HL-60/S4 (cell line): ENCODE data around the gene TRAF4.

ENCODE experiments used
- in situ Hi-C: fragments of 300-500 bp; cut with MboI; formaldehyde crosslinking; loops from 2 replicates; pipeline ENCODE4 v1.14.3; 2022; ENCODE audit warnings: low sequenced_read_pairs

Gene TRAF4, protein sequence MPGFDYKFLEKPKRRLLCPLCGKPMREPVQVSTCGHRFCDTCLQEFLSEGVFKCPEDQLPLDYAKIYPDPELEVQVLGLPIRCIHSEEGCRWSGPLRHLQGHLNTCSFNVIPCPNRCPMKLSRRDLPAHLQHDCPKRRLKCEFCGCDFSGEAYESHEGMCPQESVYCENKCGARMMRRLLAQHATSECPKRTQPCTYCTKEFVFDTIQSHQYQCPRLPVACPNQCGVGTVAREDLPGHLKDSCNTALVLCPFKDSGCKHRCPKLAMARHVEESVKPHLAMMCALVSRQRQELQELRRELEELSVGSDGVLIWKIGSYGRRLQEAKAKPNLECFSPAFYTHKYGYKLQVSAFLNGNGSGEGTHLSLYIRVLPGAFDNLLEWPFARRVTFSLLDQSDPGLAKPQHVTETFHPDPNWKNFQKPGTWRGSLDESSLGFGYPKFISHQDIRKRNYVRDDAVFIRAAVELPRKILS

DNA sequence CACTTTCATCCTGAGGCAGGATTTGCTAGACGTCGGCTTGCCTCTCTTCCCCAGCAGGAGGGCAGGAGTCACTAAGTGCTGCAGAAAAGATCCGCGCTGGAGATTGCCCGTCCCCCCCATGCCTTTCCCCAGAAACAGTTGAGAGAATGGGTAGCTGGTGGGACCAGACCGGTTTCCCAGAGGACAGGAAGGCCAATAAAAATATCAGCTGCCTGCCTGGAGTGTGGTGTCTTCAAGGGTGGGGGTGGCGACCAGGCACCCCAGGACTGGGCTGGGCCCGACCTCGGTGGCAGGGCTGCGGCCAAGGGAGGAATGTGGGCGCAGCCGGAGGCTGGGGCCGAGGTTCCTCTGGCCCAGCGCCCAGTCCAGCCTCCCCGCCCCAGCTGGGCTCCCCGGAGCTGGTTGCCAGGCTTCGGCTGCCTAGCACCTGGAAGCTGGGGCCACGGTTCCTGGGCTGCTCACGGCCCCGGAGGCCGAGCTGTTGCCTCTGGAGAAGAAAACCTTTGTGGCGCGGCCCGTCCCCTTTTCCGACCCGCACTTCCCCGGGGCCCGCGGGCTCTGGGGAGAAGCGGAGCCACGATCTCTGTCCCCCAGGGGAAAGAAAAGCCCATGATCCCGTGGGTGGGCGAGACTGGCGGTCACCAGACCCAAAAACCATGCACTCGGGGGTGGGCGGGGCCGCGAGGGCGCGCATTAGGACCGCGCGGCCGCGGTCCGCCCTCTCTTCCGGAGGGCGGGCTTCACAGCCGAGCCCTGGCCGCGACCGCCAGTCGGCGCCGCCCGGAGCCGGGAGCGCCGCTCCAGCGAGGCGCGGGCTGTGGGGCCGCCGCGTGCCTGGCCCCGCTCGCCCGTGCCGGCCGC, at the start of gene TRAF4:
Gene TRAF4 (plus strand): TSS at position 769 of the 861 bp plus-strand sequence. CDS start 102 bp downstream, outside the sequence.
- in situ Hi-C loops, result loop anchor here (25.0 kb wide), 1 partner anchor 369 kb away; no protein-coding TSS in a partner anchor

DNA sequence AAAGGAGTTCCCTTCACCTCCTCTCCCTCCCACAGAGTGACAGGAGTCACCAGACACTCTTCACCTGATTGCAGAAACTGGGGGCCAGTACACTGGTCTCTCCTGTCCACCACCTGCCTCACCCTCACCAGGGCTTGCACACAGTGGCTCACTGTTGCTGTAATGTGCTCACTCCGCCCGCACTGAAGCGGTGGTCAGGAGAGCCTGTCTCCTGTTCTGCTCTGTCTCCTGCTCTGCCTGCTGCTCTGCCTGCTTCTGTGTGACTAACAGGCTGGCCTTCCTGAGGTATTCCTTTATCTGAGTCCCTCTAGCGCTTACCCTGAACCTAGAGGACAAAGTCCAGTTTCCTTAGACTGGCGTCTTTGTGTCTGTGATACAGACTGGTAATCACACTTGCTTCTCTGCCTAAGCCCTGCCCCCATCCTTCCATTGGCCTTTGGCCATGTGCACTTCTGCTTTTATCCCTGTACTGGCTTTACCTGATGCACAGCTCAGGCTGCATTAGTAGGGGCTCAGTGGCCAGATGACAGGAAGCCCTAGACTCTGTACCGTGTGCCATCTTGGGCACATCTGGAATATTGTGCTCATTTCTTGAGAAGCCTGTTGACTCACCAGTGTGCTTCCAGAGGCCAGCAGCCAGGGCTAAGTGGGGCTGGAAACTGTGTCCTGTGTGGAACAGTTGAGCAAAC, 45.4 kb upstream of the TRAF4 start:
- in situ Hi-C loops, result no loop called here

DNA sequence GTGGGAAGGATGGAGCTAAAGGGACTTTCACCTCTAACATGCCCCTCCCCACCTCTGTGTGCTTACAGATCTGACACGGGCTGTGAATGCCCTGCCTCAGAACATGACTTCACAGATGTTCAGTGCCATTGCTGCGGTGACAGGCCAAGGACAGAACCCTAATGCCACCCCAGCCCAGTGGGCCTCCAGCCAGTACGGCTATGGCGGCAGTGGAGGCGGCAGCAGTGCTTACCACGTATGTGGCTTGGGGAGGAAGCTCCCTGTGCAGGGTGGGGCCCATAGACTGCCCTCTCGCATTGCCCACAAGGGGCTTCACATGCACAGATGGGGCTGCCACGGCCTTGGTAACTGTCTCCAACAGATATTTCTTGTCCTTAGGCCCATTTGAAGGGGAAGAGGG, 43.5 kb upstream of the TRAF4 start:
- in situ Hi-C loops, result no loop called here

DNA sequence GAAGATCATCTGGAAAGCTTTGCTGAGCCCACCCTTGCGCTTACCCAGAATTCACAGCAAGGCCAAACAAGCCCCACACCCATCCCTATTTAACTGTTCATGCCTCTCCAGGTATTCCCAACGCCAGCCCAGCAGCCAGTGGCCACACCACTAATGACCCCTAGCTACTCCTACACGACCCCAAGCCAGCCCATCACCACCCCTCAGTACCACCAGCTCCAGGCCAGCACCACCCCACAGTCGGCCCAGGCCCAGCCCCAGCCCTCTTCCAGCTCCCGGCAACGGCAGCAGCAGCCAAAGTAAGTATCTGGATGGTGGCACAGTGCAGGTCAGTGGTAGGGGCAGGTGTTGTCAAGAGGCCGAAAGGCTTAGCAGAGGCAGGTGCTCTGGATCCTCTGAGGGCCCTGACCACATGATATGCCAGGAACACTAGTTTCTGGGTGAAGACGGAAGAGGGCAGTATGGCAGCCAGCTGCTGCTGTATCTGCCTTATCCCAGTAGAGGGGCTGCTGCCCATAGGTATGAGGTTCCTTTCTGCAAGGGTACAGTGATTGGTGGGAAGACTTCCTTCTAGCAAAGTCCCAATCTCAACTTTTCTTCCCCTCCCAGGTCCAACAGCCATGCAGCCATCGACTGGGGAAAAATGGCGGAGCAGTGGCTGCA, 42.9 kb upstream of the TRAF4 start:
- in situ Hi-C loops, result no loop called here

DNA sequence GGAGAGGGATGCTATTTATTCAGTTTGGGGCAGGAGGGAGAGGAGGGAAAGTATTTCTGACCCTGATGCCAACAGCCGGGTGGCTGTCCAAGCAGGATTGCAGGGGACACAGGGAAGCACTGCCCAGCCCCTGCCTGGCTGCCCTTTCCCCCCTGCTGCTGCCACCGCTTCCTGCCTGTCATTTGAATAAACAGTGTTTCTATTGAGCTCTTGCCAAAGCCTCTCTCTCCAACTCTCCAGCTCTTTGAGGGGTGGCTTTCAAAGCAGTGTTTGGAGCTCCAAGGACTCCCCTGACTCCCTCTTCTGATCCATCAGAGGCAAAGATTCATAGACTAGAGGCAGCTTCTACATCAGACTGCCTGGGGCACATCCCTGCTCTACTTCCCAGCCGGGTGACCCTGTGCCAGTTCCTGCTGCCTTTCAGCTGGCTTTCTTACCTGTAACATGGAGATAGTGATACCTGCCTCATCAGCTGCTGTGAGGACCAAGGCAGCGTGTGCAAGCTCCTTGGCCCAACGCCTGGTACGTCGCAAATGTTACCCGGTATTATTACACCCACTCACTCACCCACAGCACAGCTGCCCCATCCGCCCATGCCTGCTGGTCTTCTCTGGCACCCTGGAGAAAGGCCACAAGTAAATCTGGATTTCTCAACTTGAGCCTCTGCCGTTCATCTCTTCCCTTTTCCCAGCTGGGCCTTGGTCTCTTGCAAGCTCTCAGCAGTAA, 41.6 kb upstream of the TRAF4 start:
- in situ Hi-C loops, result no loop called here

DNA sequence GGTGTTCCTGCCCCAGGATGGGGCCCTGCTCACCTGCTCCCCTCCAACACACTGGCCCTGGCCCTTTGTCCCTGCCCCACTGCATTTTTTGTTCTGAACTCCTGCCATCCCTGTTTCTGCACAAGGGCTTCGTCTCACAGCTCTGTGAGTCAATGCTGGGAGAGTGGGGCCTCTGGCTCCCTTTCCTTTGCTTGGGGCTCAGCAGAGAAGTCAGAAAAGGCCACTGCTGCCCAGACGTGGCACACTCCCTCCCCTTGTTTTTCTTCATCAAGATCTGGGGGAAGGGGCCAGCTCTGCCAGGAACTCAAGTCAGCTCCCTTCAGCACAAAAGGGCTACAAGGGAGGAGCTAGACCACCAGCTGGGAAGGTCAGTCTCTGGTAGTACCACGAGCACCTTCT, 41.1 kb upstream of the TRAF4 start:
- in situ Hi-C loops, result no loop called here

DNA sequence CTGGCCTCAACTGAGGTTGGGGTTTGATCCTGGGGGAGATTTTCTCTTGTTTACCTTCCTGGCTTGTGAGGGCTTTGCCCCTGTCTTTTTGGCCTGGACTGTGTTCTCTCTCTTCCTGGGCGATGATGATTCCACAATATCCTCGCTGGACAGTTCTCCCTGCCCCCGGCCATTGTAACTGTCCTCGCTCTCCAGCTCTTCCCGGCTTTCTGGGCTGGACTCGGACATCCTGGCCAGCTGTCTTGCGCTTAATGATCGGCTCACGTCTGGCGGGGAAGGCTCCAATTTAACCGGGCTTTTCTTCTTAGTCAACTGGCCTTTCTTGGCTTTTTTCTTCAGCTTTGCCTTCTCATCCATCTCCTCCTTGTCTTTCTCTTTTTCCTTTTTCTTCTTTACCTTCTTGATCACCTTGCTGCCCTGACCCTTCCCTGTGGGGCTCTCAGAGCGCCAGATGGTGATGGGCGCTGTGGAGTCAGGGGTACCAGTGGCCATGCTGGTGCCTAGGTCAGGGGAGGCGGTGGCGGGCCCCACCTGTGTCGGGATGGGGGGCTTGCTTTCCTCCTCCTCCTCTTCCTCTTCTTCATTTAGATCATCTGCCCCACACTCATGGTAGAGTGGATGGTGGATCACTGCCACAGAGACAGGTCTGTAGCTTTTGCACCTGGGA, 40.1 kb upstream of the TRAF4 start:
- in situ Hi-C loops, result no loop called here

DNA sequence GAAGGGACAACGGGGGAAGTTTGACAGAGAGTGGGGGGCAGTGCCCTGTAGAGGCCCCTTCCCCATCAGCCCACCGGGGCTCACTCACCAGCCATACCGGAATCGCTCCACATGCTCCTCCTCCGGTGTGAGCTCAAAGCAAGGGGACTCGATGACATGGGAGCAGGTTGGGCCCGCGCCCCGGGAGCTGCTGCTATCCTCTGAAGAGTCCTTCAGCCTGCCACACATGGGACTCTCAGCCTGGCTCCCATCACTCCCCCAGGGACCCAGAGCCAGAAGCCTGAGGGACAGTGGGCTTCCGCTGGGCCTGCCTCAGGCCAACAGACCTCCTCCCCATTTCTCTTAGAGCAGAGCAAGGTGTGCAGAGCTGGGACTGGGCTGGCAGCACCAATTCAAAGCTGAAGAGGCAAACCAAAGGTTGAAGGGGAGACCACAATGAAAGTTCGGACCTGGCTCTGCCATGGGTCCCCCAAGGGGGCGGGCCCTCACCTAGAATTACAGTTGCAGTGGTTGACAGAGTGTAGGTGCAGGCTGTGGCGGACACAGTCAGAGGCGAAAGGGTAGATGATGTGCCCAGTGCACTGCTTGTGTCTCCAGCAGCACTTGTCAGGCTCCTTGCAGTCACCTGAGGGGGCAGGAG, 39.5 kb upstream of the TRAF4 start:
- in situ Hi-C loops, result no loop called here

DNA sequence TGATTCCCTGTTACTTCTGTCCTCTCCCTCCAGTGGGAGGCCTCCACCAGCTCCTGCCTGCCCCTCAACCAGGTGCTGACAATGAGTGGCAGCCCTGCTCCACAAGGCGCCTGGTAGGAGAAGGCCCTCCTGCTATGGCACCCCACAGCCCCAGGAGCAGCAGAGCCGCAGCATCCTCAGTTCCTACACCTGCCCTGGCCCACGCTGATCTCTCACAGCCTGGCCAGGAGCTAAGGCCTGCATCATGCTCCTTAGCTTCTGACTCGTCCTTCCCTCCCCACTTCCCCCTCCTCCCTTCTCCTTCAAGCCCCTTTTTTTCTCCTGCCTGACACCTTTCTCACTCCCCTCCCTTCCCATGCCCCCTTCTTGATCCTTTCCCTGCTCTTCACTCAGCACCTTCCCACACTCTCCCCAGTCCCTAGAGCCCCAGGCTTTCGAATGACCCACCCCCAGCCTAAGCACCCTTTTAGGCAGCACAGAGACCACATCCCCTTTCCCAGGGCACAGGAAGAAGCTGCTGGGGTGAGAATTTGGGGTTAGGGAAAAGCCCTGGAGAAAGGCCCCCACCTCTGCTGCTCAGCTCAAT, 38.6 kb upstream of the TRAF4 start:
- in situ Hi-C loops, result no loop called here

DNA sequence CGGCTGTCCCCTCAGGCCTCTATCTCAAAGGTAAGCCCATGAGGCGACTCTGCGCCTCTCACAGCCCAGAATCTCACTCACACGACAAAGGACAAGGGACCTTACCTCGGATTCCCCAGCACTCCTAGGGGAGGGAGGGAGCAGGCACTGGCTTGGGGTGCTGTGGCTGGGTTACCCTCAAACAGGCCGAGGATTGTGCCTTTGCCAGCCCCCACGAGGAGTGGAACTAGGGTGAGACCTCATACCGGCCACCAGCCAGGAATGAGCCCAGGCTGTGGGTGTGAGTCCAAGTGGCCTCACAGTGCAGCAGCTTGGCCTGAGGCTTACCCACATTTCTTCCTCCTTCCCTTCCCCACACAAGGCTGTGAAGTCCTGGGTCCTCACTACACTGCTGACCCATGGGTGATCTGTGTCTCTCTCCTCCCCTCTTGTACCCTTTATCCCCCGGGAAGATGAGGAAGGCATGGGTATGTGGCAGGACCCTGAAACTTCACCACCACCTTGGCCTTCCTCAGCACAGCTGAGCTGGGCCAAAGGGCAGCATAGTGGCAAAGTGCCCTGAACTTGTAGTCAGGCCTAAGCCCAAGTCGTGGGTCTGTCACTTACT, 38.0 kb upstream of the TRAF4 start:
- in situ Hi-C loops, result no loop called here

DNA sequence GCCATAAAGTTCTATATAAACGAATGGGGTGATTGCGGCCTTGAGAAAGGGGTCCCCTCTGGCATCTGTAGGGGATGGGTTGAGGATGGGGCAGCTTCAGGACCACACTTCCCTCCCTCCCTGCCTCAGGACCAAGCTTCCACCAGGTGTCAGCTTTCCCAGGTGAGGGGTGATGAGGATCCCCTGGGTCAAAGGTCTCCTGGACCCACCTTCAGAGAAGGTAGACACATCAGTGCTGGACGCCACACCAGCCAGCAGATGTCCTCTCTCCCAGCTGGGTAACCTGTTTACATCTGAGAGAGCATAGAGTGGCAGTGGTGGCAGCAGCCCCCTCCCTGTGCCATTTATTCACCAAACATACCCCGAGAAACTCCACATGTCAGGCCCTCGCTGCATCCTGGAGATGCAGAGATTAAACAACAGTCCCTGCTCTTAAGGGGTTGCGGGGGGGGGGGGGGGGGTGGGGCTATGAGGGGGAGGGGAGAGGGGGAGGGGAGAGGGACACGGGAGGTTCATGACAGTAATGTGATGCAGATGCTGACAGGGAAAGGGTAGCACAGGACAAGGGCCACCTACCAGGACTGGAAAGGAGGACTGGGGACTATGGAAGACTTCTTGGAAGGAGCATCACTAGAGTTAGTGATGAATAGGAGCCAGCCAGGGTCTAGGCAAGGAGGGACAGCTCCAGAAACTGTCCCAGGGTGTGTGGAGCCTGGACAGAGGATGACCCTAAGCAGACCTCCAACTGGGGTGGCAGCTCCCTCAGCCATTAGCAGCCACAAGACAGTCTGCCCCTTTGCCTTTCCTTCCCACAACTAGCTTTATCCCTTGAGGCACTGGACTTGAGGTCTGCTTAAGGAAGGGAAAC, 37.1 kb upstream of the TRAF4 start:
- in situ Hi-C loops, result no loop called here

DNA sequence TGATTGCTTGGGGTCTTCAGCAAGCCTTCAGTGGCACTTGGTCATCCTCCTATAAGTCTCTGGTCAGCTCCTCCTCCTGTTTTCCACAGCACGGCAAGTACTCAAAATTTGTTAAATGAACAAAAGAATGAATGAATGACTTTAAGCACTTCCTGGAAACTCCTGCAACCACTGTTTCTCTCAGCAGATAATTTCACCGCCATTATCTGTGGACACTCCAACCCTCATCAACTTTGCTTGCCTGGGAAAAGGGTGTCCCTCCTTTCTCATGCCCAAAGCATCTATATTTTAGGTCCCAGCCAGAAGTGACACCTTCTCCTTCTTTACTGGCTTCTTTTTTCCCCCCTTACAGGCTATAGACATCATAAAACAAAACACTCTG, 36.5 kb upstream of the TRAF4 start:
- in situ Hi-C loops, result no loop called here

DNA sequence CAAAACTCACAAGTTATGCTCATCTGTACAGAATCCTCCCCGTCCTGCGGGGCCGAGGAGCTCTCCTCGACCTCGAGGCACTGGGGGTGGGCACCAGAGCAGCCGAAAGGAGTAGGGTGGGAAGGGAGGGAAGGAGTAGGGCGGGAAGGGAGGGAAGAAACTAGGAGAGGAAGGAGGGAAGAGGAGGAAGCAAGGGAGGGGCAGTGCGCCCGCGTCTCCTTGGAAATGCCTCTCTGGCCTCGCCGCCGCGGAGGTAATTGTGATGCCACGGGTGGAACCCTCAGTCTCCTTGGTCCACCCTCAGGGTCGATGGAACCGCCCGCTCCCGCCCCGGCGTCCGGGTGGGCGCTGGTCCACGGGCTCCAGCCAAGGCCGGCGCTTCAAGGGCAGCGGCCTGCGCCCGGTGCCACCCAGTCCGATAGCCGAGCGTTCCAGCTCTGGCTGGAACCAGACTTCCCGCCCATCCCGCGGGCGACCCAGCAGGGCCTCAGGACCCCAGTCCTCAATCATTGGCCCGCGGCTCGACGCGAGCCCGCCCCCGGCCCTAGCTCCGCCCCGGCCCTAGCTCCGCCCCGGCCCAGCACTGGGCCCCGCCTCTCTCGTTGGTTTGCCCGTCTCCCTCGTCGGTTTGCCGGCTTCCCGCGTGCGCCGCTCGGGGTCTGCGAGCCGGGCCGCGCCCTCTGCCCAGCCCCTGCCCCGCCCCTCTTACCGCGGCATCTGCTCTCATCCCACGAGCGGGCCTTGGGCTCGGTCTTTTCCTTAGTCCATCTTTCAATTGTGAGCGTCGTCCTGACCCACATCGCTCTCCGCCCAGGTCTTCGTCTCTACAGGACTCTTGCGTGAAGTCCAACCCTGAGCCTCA, 32.7 kb upstream of the TRAF4 start:
- in situ Hi-C loops, result no loop called here

DNA sequence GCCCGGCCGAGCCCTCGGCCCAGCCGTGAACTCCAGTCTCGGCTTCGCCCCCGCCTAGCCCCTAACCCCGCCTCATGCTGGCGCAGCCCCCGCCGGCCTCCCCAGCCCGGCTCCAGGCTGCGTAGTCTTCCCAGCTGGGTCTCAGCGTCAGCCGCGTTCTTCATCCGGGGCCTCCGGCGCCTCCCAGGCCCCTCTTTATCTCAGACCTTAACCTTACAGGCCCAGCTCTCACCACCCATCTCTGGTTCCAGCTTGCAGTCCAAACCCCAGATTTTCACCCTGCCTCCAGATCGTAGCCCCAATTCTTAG, 32.1 kb upstream of the TRAF4 start, which contains the start of gene PROCA1:
Gene PROCA1 (minus strand): TSS at position 166 of the 309 bp plus-strand sequence. CDS start 228 bp downstream, outside the sequence.
- in situ Hi-C loops, result no loop called here

DNA sequence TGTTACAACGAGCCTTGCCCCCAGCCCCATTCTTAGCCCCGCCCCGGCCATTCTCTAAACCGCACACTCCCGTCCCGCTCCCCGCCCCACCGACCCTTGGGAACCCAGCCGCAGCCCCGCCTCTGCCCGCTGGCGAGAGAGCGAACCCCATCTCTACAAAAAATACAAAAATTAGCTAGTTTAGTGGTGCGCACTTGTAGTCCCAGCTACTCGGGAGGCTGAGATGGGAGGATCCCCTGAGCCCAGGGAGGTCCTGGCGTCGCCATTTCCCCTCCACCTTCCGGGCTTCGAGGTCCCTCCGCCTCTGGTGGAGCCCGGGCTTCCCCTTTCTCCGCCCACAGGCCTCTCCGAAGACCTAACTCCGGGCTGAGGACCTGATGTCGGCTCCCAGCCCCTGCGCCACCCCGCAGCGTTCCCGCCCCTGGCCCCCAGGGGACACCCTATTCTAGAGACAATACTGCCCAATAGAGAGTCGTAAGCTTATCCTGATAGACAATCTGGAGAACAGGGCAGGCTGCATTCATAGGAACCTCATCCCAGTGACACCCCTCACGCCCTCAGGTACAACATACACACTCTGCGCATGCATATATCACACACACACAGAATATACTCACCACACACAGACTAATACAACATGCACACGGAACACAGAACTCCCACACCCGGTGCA, 31.6 kb upstream of the TRAF4 start:
- in situ Hi-C loops, result no loop called here
